ENCODE measurements around the gene DLG4.
A peak's percentile ranks its signal among the peaks of the same experiment; 100 is the strongest.

Gene DLG4

GRCh38 chr17:7222093-7222971 lies 2.7 kb upstream of the DLG4 start:
- Histone ChIP-seq H3K27ac (ENCODE audit: low read depth, low read length) (peak overlapping the region; percentile 98), H3K9me3 (ENCODE audit: control insufficient read depth in 5 of 5, low read length in 5 of 5) (no peaks in the 10 kb centered on the region), H3K9ac (ENCODE audit: low read length in 5 of 5) (peak overlapping the region in 2 of 5 donors; percentile 4), H3K36me3 (ENCODE audit: control insufficient read depth in 5 of 5, insufficient read depth in 5 of 5, low read length in 5 of 5) (peaks cover 0 to 62% (median 62%) of the 10 kb centered on the region in 5 donors), H3K4me3 (ENCODE audit: low read depth in 1 of 5, low read length in 5 of 5) (no peak overlapping the region), H3K27me3 (ENCODE audit: control insufficient read depth in 5 of 5, insufficient read depth in 4 of 5, low read length in 5 of 5) (peaks cover 0 to 4% (median 0%) of the 10 kb centered on the region in 5 donors), H3K4me1 (ENCODE audit: control insufficient read depth in 5 of 5, insufficient read depth in 5 of 5, low read length in 5 of 5) (peaks cover 12 to 69% (median 55%) of the 10 kb centered on the region in 5 donors)

DNA sequence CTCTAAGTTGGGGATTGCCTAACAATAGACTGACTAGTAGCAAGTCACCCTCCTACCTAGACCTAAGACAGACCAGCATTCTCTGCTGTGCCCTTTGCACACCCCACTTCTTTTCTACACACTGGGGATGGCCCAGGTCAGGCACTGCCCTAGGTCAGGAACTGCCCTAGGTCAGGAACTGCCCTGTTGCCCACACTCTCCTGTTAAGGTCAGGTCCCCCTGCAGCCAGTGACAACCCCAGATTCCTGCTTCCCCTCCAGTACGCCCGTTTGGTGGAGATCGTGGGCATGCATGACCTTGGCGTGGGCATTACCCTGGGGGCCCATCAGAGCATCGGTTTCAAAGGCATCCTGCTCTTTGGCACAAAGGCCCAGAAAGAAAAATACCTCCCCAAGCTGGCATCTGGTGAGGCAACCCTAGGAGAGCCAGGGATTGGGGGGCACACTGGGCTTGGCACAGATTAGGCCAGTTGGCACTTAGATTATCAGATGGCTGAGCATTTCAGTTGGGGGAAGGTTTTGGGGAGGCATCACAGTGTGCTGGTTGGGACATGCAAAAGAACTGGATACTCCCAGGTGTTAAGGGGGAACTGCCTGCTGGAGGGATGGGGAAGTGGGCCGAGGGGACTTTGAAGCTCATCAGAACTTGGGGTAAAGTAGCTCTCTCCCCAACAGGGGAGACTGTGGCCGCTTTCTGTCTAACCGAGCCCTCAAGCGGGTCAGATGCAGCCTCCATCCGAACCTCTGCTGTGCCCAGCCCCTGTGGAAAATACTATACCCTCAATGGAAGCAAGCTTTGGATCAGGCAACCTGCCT lies 1.8 kb upstream of the DLG4 start:
- peaks cover 12 to 72% (median 58%) of the 10 kb centered on the region in 5 donors for H3K4me1 ChIP-seq (ENCODE audit: control insufficient read depth in 5 of 5, insufficient read depth in 5 of 5, low read length in 5 of 5)
- peak overlapping the region in 3 of 5 donors; percentile 4 to 98 (median 96) for H3K9ac ChIP-seq (ENCODE audit: low read length in 5 of 5)
- H3K36me3 ChIP-seq (ENCODE audit: control insufficient read depth in 5 of 5, insufficient read depth in 5 of 5, low read length in 5 of 5): peaks cover 0 to 54% (median 54%) of the 10 kb centered on the region in 5 donors

GRCh38 chr17:7220593-7221277 lies 1.1 kb upstream of the DLG4 start:
- Histone ChIP-seq H3K4me1 (ENCODE audit: control insufficient read depth in 5 of 5, insufficient read depth in 5 of 5, low read length in 5 of 5) (peaks cover 12 to 79% (median 63%) of the 10 kb centered on the region in 5 donors), H3K27ac (ENCODE audit: low read depth, low read length) (peak overlapping the region; percentile 98), H3K9me3 (ENCODE audit: control insufficient read depth in 5 of 5, low read length in 5 of 5) (no peaks in the 10 kb centered on the region), H3K27me3 (ENCODE audit: control insufficient read depth in 5 of 5, insufficient read depth in 4 of 5, low read length in 5 of 5) (peaks cover 0 to 9% (median 4%) of the 10 kb centered on the region in 5 donors), H3K4me3 (ENCODE audit: low read depth in 1 of 5, low read length in 5 of 5) (peak overlapping the region; percentile 79 to 94 (median 89)), H3K36me3 (ENCODE audit: control insufficient read depth in 5 of 5, insufficient read depth in 5 of 5, low read length in 5 of 5) (peaks cover 0 to 46% (median 46%) of the 10 kb centered on the region in 5 donors), H3K9ac (ENCODE audit: low read length in 5 of 5) (peak overlapping the region; percentile 93 to 99 (median 98))

More for the DNA sequence above, 1.8 kb upstream of the DLG4 start:
- peak overlapping the region in 3 of 5 donors; percentile 79 to 91 (median 89) for H3K4me3 ChIP-seq (ENCODE audit: low read depth in 1 of 5, low read length in 5 of 5)
- peak overlapping the region; percentile 98 for H3K27ac ChIP-seq (ENCODE audit: low read depth, low read length)
- H3K9me3 ChIP-seq (ENCODE audit: control insufficient read depth in 5 of 5, low read length in 5 of 5): no peaks in the 10 kb centered on the region
- H3K27me3 ChIP-seq (ENCODE audit: control insufficient read depth in 5 of 5, insufficient read depth in 4 of 5, low read length in 5 of 5): peaks cover 0 to 9% (median 0%) of the 10 kb centered on the region in 5 donors

GRCh38 chr17:7219229-7219811 lies 316 bp downstream of the DLG4 start:
- H3K4me1 ChIP-seq (ENCODE audit: control insufficient read depth in 5 of 5, insufficient read depth in 5 of 5, low read length in 5 of 5): peaks cover 12 to 88% (median 75%) of the 10 kb centered on the region in 5 donors
- peak overlapping the region; percentile 76 to 94 (median 83) for H3K4me3 ChIP-seq (ENCODE audit: low read depth in 1 of 5, low read length in 5 of 5)
- H3K36me3 ChIP-seq (ENCODE audit: control insufficient read depth in 5 of 5, insufficient read depth in 5 of 5, low read length in 5 of 5): peaks cover 0 to 34% (median 33%) of the 10 kb centered on the region in 5 donors
- H3K27me3 ChIP-seq (ENCODE audit: control insufficient read depth in 5 of 5, insufficient read depth in 4 of 5, low read length in 5 of 5): peaks cover 0 to 9% (median 4%) of the 10 kb centered on the region in 5 donors
- H3K27ac ChIP-seq (ENCODE audit: low read depth, low read length): peak overlapping the region; percentile 98
- H3K9ac ChIP-seq (ENCODE audit: low read length in 5 of 5): peak overlapping the region; percentile 12 to 99 (median 96)
- H3K9me3 ChIP-seq (ENCODE audit: control insufficient read depth in 5 of 5, low read length in 5 of 5): no peaks in the 10 kb centered on the region

- Histone ChIP-seq H3K27me3 (ENCODE audit: control insufficient read depth in 5 of 5, insufficient read depth in 4 of 5, low read length in 5 of 5) (peaks cover 0 to 9% (median 4%) of the 10 kb centered on the region in 5 donors), H3K36me3 (ENCODE audit: control insufficient read depth in 5 of 5, insufficient read depth in 5 of 5, low read length in 5 of 5) (peaks cover 0 to 28% (median 27%) of the 10 kb centered on the region in 5 donors), H3K9ac (ENCODE audit: low read length in 5 of 5) (peak overlapping the region in 1 of 5 donors; percentile 98), H3K4me1 (ENCODE audit: control insufficient read depth in 5 of 5, insufficient read depth in 5 of 5, low read length in 5 of 5) (peaks cover 13 to 88% (median 76%) of the 10 kb centered on the region in 5 donors), H3K27ac (ENCODE audit: low read depth, low read length) (peak overlapping the region; percentile 98), H3K9me3 (ENCODE audit: control insufficient read depth in 5 of 5, low read length in 5 of 5) (no peaks in the 10 kb centered on the region), H3K4me3 (ENCODE audit: low read depth in 1 of 5, low read length in 5 of 5) (no peak overlapping the region)
Measured at GRCh38 chr17:7218758-7219157, 878 bp downstream of the DLG4 start.

DNA sequence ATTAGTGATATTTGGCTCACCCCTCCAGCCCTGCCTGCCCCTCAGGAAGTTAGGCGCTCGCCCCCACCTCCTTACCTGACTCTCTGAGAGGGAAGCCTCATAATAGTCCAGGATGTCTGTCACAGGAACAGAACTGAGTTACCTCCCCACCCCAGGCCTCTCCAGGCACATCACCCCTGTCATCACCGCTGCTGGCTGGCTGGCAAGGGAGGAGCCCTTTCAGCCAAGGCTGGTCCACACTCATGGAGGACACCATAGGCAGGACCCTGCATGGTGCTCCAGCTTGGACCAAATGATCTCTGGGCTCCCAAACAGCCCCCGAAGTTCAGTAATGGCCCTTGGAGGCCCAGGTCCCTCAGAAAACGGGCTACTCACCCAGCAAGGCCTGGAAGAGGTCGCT lies 1.5 kb downstream of the DLG4 start:
- H3K9me3 ChIP-seq (ENCODE audit: control insufficient read depth in 5 of 5, low read length in 5 of 5): no peaks in the 10 kb centered on the region
- H3K27ac ChIP-seq (ENCODE audit: low read depth, low read length): no peak overlapping the region
- peaks cover 0 to 9% (median 4%) of the 10 kb centered on the region in 5 donors for H3K27me3 ChIP-seq (ENCODE audit: control insufficient read depth in 5 of 5, insufficient read depth in 4 of 5, low read length in 5 of 5)
- peak overlapping the region in 1 of 5 donors; percentile 36 for H3K4me3 ChIP-seq (ENCODE audit: low read depth in 1 of 5, low read length in 5 of 5)
- H3K9ac ChIP-seq (ENCODE audit: low read length in 5 of 5): peak overlapping the region in 2 of 5 donors; percentile 53 to 72
- peaks cover 0 to 22% (median 21%) of the 10 kb centered on the region in 5 donors for H3K36me3 ChIP-seq (ENCODE audit: control insufficient read depth in 5 of 5, insufficient read depth in 5 of 5, low read length in 5 of 5)
- peaks cover 13 to 87% (median 78%) of the 10 kb centered on the region in 5 donors for H3K4me1 ChIP-seq (ENCODE audit: control insufficient read depth in 5 of 5, insufficient read depth in 5 of 5, low read length in 5 of 5)

DNA sequence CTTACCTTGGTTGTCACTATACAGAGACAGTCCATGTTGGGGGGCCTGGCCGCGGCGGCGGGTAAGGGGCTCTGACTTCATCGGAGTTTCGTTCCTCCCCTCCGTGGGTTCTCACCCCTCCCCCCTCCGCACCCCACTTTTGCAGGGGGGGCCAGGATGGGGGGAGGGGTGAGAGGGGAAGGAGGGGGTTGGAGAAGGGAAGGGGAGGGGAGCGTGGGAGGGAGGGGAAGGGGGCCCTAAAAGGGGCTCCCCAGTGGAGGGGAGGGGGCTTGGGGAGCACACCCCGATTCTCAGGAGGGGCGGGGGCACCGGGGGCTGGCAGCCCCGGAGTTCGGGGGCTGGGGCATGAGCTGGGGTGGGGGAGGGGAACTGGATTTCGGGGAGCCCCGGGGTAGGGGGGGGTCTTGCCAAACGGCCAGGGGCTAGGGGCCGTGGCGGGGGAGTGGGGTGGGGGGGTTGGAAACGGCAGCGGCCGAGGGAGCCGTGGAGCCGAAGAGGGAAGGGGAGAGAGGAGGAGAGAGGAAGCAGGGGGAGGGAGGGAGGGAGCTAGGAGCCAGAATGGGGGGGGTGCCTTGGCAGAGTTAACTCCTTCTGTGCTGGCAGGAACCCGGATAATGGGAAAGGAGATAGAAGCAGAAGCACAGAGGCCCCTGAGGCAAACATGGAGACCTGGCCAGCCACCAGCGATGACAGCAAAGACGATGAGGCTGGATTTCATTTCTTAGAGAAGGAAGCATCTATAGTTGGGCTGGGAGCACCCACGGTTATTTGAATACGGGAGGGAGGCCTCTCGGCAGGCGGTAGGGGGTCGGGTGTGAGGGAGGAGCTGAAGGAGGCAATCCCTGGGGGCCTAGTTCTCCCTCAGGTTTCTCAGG lies 2.3 kb downstream of the DLG4 start:
- Histone ChIP-seq H3K27me3 (ENCODE audit: control insufficient read depth in 5 of 5, insufficient read depth in 4 of 5, low read length in 5 of 5) (peaks cover 0 to 9% (median 4%) of the 10 kb centered on the region in 5 donors), H3K27ac (ENCODE audit: low read depth, low read length) (no peak overlapping the region), H3K36me3 (ENCODE audit: control insufficient read depth in 5 of 5, insufficient read depth in 5 of 5, low read length in 5 of 5) (peaks cover 0 to 14% (median 13%) of the 10 kb centered on the region in 5 donors), H3K4me1 (ENCODE audit: control insufficient read depth in 5 of 5, insufficient read depth in 5 of 5, low read length in 5 of 5) (peaks cover 13 to 82% (median 74%) of the 10 kb centered on the region in 5 donors), H3K9me3 (ENCODE audit: control insufficient read depth in 5 of 5, low read length in 5 of 5) (no peaks in the 10 kb centered on the region), H3K4me3 (ENCODE audit: low read depth in 1 of 5, low read length in 5 of 5) (peak overlapping the region; percentile 36 to 57 (median 49)), H3K9ac (ENCODE audit: low read length in 5 of 5) (peak overlapping the region in 2 of 5 donors; percentile 41 to 72)

DNA sequence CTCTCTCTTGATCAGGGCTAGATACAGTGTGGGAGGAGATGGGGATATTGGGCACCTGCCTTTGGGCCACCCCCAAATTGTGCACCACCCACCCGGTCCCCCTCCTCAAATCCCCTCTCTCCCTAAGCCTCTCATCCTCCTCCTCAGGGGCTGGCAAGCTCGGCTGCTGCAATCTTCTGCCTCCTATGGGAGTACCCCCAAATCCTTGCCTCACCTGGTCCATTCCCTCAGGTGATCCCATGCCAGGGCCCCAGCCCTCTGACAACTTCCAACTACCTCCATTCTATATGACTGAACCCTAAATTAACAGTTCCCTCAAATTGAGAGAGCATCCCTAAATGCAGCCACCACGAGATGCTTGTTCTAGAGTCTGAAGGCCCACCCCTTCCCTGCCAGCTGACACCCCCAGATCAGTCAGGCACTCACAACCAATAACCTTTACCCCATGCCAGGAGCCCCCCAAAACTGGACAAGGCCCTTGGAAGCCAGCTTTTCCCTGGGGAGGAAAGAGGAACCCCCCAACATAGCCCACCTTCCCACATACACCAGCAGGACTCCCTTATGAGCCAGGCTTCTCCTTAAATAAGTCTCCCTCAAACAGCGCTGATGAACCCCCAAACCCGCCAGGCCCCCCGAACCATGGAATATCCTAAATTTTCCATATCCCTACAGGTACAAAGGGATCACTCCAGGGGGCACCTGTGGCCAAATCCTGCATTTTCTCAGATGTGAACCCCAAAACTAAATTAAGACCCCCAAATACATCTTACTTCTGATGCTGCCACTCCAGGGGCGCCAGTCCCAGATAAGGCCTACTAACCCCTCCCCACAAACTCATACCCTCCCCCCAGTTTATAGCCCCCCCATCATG lies 3.2 kb downstream of the DLG4 start:
- Histone ChIP-seq H3K4me1 (ENCODE audit: control insufficient read depth in 5 of 5, insufficient read depth in 5 of 5, low read length in 5 of 5) (peaks cover 12 to 73% (median 66%) of the 10 kb centered on the region in 5 donors), H3K36me3 (ENCODE audit: control insufficient read depth in 5 of 5, insufficient read depth in 5 of 5, low read length in 5 of 5) (peaks cover 0 to 6% (median 5%) of the 10 kb centered on the region in 5 donors), H3K9me3 (ENCODE audit: control insufficient read depth in 5 of 5, low read length in 5 of 5) (no peaks in the 10 kb centered on the region), H3K27ac (ENCODE audit: low read depth, low read length) (no peak overlapping the region), H3K9ac (ENCODE audit: low read length in 5 of 5) (peak overlapping the region in 1 of 5 donors; percentile 48), H3K27me3 (ENCODE audit: control insufficient read depth in 5 of 5, insufficient read depth in 4 of 5, low read length in 5 of 5) (peaks cover 0 to 12% (median 4%) of the 10 kb centered on the region in 5 donors), H3K4me3 (ENCODE audit: low read depth in 1 of 5, low read length in 5 of 5) (peak overlapping the region in 2 of 5 donors; percentile 35 to 40)
